Erythroblast (primary cell): ENCODE measurements around the gene RPUSD3.

Experiments
- GATA1 ChIP-seq: IDR thresholded peaks from 2 replicates; pipeline ENCODE4 v1.6.1; 2011; ENCODE audit warnings: low read depth, mild to moderate bottlenecking, control low read depth, low read length, moderate library complexity
- POLR2A ChIP-seq: IDR thresholded peaks from 2 replicates; pipeline ENCODE4 v1.6.1; 2011; ENCODE audit warnings: mild to moderate bottlenecking, low read length

DNA sequence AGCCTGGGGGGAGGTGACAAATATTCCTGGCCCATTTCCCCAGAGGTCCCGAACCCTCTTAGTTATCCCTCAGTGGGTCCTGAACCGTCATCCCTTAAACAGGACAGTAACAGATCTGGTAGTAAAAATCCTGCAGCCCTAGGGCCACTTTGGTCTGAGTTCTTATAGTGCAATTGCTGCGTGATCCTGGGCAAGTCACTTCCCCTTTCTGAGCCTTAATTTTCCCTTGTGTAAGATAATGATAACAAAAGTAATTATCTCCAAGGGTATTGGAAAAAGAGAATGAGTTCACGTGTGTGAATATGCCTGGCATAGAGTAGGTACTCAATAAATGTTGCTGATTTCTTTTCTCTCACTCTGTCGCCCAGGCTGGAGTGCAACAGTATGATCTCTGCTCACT, 43.7 kb upstream of the RPUSD3 start:
- no peak for TF ChIP-seq POLR2A
- TF ChIP-seq GATA1: no peak
